ENCODE data around the gene USH2A.

The USH2A gene

GRCh38 chr1:215786997-215787396, 636.3 kb downstream of the USH2A start:
- no peak for DNase-seq (ENCODE audit: extremely low spot score)
- CTCF ChIA-PET, result no interaction called here
- POLR2A ChIA-PET, result no interaction called here
- TF ChIP-seq ZNF384 (IDR thresholded peaks at IDR 0.05), result no peak
- TF ChIP-seq BHLHE40 (IDR thresholded peaks at IDR 0.05; ENCODE audit: borderline replicate concordance), result no peak
- TF ChIP-seq L3MBTL2 (conservative IDR thresholded peaks at IDR 0.05), result no peak
- TF ChIP-seq TARDBP (IDR thresholded peaks at IDR 0.05), result no peak
- no peak for TF ChIP-seq HDGF (IDR thresholded peaks at IDR 0.05; ENCODE audit: borderline replicate concordance)
- no peak for TF ChIP-seq LEF1 (IDR thresholded peaks at IDR 0.05; ENCODE audit: borderline replicate concordance)
- TF ChIP-seq SP1 (IDR thresholded peaks at IDR 0.05), result no peak
- no peak for TF ChIP-seq CTBP1 (IDR thresholded peaks at IDR 0.05; ENCODE audit: borderline replicate concordance)
- TF ChIP-seq FOXM1 (IDR thresholded peaks at IDR 0.05; ENCODE audit: borderline replicate concordance), result no peak
- no peak for TF ChIP-seq ARNT (IDR thresholded peaks at IDR 0.05)
- no peak for TF ChIP-seq FOXK2 (IDR thresholded peaks at IDR 0.05)
- TF ChIP-seq FOXA1 (IDR thresholded peaks at IDR 0.05), result no peak
- TF ChIP-seq ELF4 (IDR thresholded peaks at IDR 0.05), result no peak
- no peak for TF ChIP-seq SUZ12 (IDR thresholded peaks at IDR 0.05)
- no peak for TF ChIP-seq NFRKB (IDR thresholded peaks at IDR 0.05)
- TF ChIP-seq PKNOX1 (IDR thresholded peaks at IDR 0.05), result no peak

GRCh38 chr1:215780641-215781040, 642.6 kb downstream of the USH2A start:
- no peak for DNase-seq (ENCODE audit: extremely low spot score)
- POLR2A ChIA-PET, result no interaction called here
- CTCF ChIA-PET, result no interaction called here
- TF ChIP-seq FOXA1 (IDR thresholded peaks at IDR 0.05) (no peak), NFRKB (IDR thresholded peaks at IDR 0.05) (no peak), SUZ12 (IDR thresholded peaks at IDR 0.05) (no peak), ZNF384 (IDR thresholded peaks at IDR 0.05) (no peak), ARNT (IDR thresholded peaks at IDR 0.05) (no peak), SP1 (IDR thresholded peaks at IDR 0.05) (no peak), TARDBP (IDR thresholded peaks at IDR 0.05) (no peak), FOXK2 (IDR thresholded peaks at IDR 0.05) (no peak), BHLHE40 (IDR thresholded peaks at IDR 0.05; ENCODE audit: borderline replicate concordance) (no peak), CTBP1 (IDR thresholded peaks at IDR 0.05; ENCODE audit: borderline replicate concordance) (no peak), PKNOX1 (IDR thresholded peaks at IDR 0.05) (no peak), LEF1 (IDR thresholded peaks at IDR 0.05; ENCODE audit: borderline replicate concordance) (no peak), FOXM1 (IDR thresholded peaks at IDR 0.05; ENCODE audit: borderline replicate concordance) (no peak), L3MBTL2 (conservative IDR thresholded peaks at IDR 0.05) (no peak)

GRCh38 chr1:215780139-215780538, 643.1 kb downstream of the USH2A start:
- DNase-seq (ENCODE audit: extremely low spot score), result no peak
- ChIA-PET CTCF (interaction anchor here (0.6 kb wide), 1 partner anchor 1989 kb away, joined by 3 read pairs; no protein-coding TSS in a partner anchor), POLR2A (no interaction called here)
- no peak for TF ChIP-seq HDGF (IDR thresholded peaks at IDR 0.05; ENCODE audit: borderline replicate concordance)
- TF ChIP-seq L3MBTL2 (conservative IDR thresholded peaks at IDR 0.05), result no peak
- no peak for TF ChIP-seq TARDBP (IDR thresholded peaks at IDR 0.05)
- no peak for TF ChIP-seq LEF1 (IDR thresholded peaks at IDR 0.05; ENCODE audit: borderline replicate concordance)
- TF ChIP-seq ELF4 (IDR thresholded peaks at IDR 0.05), result no peak
- no peak for TF ChIP-seq PKNOX1 (IDR thresholded peaks at IDR 0.05)

- ChIA-PET CTCF (interaction anchor here (0.6 kb wide), 1 partner anchor 1989 kb away, joined by 3 read pairs; no protein-coding TSS in a partner anchor), POLR2A (no interaction called here)
- TF ChIP-seq ZNF384 (IDR thresholded peaks at IDR 0.05) (no peak), SUZ12 (IDR thresholded peaks at IDR 0.05) (no peak), BHLHE40 (IDR thresholded peaks at IDR 0.05; ENCODE audit: borderline replicate concordance) (no peak), LEF1 (IDR thresholded peaks at IDR 0.05; ENCODE audit: borderline replicate concordance) (no peak), HDGF (IDR thresholded peaks at IDR 0.05; ENCODE audit: borderline replicate concordance) (no peak), PKNOX1 (IDR thresholded peaks at IDR 0.05) (no peak), ARNT (IDR thresholded peaks at IDR 0.05) (no peak), TARDBP (IDR thresholded peaks at IDR 0.05) (no peak), FOXA1 (IDR thresholded peaks at IDR 0.05) (no peak), SP1 (IDR thresholded peaks at IDR 0.05) (no peak), FOXK2 (IDR thresholded peaks at IDR 0.05) (no peak), L3MBTL2 (conservative IDR thresholded peaks at IDR 0.05) (no peak), NFRKB (IDR thresholded peaks at IDR 0.05) (no peak), ELF4 (IDR thresholded peaks at IDR 0.05) (no peak), FOXM1 (IDR thresholded peaks at IDR 0.05; ENCODE audit: borderline replicate concordance) (no peak), CTBP1 (IDR thresholded peaks at IDR 0.05; ENCODE audit: borderline replicate concordance) (no peak)
- no peak for DNase-seq (ENCODE audit: extremely low spot score)
Observed at GRCh38 chr1:215779729-215780128, 643.5 kb downstream of the USH2A start.

GRCh38 chr1:215777370-215777925, 645.8 kb downstream of the USH2A start:
- CTCF ChIA-PET, result no interaction called here
- TF ChIP-seq FOXA1 (IDR thresholded peaks at IDR 0.05), result no peak
- TF ChIP-seq L3MBTL2 (conservative IDR thresholded peaks at IDR 0.05), result no peak
- no peak for DNase-seq (ENCODE audit: extremely low spot score)
- POLR2A ChIA-PET, result no interaction called here

- CTCF ChIA-PET, result no interaction called here
- no peak for DNase-seq (ENCODE audit: extremely low spot score)
Observed at GRCh38 chr1:215776336-215776735, 646.9 kb downstream of the USH2A start.

More at GRCh38 chr1:215776336-215776735, 646.9 kb downstream of the USH2A start:
- POLR2A ChIA-PET, result no interaction called here
- TF ChIP-seq PKNOX1 (IDR thresholded peaks at IDR 0.05), result no peak
- no peak for TF ChIP-seq ELF4 (IDR thresholded peaks at IDR 0.05)
- no peak for TF ChIP-seq ARNT (IDR thresholded peaks at IDR 0.05)
- no peak for TF ChIP-seq TARDBP (IDR thresholded peaks at IDR 0.05)
- TF ChIP-seq NFRKB (IDR thresholded peaks at IDR 0.05), result no peak
- TF ChIP-seq FOXK2 (IDR thresholded peaks at IDR 0.05), result no peak
- no peak for TF ChIP-seq LEF1 (IDR thresholded peaks at IDR 0.05; ENCODE audit: borderline replicate concordance)
- no peak for TF ChIP-seq HDGF (IDR thresholded peaks at IDR 0.05; ENCODE audit: borderline replicate concordance)
- no peak for TF ChIP-seq SUZ12 (IDR thresholded peaks at IDR 0.05)
- TF ChIP-seq FOXA1 (IDR thresholded peaks at IDR 0.05), result no peak
- TF ChIP-seq ZNF384 (IDR thresholded peaks at IDR 0.05), result no peak
- no peak for TF ChIP-seq BHLHE40 (IDR thresholded peaks at IDR 0.05; ENCODE audit: borderline replicate concordance)
- TF ChIP-seq CTBP1 (IDR thresholded peaks at IDR 0.05; ENCODE audit: borderline replicate concordance), result no peak
- no peak for TF ChIP-seq L3MBTL2 (conservative IDR thresholded peaks at IDR 0.05)
- TF ChIP-seq FOXM1 (IDR thresholded peaks at IDR 0.05; ENCODE audit: borderline replicate concordance), result no peak
- no peak for TF ChIP-seq SP1 (IDR thresholded peaks at IDR 0.05)

All from HEK293T (cell line).